Measurements from ENCODE around the gene IAPP.

Gene IAPP

DNA sequence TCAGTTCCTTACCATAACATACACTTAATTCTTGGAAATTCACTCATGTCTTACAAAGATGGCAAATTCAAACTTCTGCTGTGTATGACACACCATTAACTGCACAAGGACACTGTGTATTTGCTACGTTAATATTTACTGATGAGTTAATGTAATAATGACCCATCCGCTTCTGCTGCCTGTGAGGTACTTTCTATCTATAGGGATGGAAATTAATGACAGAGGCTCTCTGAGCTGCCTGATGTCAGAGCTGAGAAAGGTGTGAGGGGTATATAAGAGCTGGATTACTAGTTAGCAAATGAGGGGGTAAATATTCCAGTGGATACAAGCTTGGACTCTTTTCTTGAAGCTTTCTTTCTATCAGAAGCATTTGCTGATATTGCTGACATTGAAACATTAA, at the start of gene IAPP:
IAPP (plus strand) TSS at position 301 of the 400 bp plus-strand sequence. CDS start 450 bp downstream, outside the sequence.
- CTCF ChIA-PET: interaction anchor here (0.5 to 0.8 kb wide), 2 partner anchors 59 to 308 kb away, joined by 3 to 4 read pairs; no protein-coding TSS in a partner anchor
- POLR2A ChIA-PET: no interaction called here
- no peak within 1 kb of the TSS for H3K4me3 ChIP-seq (ENCODE audit: low read depth, low read length)
- H3K4me1 ChIP-seq (ENCODE audit: control insufficient read depth, insufficient read depth, low read length): no peaks in the 10 kb centered on the region
- no peaks in the 10 kb centered on the region for H3K36me3 ChIP-seq (ENCODE audit: control insufficient read depth in 2 of 2, insufficient read depth in 1 of 2, low read length in 2 of 2)
- no peak for TF ChIP-seq ZNF341 (tag by site-specific recombination; IDR thresholded peaks at IDR 0.05; ENCODE audit: low read depth)
- TF ChIP-seq ZNF623 (tag by site-specific recombination; IDR thresholded peaks at IDR 0.05): no peak
- TF ChIP-seq, protein P1, sequence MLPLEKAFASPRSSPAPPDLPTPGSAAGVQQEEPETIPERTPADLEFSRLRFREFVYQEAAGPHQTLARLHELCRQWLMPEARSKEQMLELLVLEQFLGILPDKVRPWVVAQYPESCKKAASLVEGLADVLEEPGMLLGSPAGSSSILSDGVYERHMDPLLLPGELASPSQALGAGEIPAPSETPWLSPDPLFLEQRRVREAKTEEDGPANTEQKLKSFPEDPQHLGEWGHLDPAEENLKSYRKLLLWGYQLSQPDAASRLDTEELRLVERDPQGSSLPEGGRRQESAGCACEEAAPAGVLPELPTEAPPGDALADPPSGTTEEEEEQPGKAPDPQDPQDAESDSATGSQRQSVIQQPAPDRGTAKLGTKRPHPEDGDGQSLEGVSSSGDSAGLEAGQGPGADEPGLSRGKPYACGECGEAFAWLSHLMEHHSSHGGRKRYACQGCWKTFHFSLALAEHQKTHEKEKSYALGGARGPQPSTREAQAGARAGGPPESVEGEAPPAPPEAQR (tag by site-specific recombination; IDR thresholded peaks at IDR 0.05): no peak
- TF ChIP-seq, protein P2, sequence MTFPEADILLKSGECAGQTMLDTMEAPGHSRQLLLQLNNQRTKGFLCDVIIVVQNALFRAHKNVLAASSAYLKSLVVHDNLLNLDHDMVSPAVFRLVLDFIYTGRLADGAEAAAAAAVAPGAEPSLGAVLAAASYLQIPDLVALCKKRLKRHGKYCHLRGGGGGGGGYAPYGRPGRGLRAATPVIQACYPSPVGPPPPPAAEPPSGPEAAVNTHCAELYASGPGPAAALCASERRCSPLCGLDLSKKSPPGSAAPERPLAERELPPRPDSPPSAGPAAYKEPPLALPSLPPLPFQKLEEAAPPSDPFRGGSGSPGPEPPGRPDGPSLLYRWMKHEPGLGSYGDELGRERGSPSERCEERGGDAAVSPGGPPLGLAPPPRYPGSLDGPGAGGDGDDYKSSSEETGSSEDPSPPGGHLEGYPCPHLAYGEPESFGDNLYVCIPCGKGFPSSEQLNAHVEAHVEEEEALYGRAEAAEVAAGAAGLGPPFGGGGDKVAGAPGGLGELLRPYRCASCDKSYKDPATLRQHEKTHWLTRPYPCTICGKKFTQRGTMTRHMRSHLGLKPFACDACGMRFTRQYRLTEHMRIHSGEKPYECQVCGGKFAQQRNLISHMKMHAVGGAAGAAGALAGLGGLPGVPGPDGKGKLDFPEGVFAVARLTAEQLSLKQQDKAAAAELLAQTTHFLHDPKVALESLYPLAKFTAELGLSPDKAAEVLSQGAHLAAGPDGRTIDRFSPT (tag by site-specific recombination; IDR thresholded peaks at IDR 0.05): no peak
- TF ChIP-seq ZNF221 (tag by site-specific recombination; IDR thresholded peaks at IDR 0.05; ENCODE audit: borderline replicate concordance): no peak
- TF ChIP-seq ZNF747 (tag by site-specific recombination; IDR thresholded peaks at IDR 0.05): no peak
- TF ChIP-seq, protein P3, sequence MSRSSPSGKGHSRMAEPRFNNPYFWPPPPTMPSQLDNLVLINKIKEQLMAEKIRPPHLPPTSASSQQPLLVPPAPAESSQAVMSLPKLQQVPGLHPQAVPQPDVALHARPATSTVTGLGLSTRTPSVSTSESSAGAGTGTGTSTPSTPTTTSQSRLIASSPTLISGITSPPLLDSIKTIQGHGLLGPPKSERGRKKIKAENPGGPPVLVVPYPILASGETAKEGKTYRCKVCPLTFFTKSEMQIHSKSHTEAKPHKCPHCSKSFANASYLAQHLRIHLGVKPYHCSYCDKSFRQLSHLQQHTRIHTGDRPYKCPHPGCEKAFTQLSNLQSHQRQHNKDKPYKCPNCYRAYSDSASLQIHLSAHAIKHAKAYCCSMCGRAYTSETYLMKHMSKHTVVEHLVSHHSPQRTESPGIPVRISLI (tag by site-specific recombination; IDR thresholded peaks at IDR 0.05): no peak
- no peak for TF ChIP-seq HOXD13 (CRISPR knock-in tag; IDR thresholded peaks at IDR 0.05; ENCODE audit: borderline replicate concordance)
- no peak for TF ChIP-seq PRDM2 (tag by site-specific recombination; IDR thresholded peaks at IDR 0.05; ENCODE audit: borderline replicate concordance)
- TF ChIP-seq KLF1 (tag by site-specific recombination; IDR thresholded peaks at IDR 0.05): no peak
- TF ChIP-seq ZNF211 (tag by site-specific recombination; IDR thresholded peaks at IDR 0.05; ENCODE audit: low read depth): no peak
- no peak for TF ChIP-seq ZNF169 (tag by site-specific recombination; IDR thresholded peaks at IDR 0.05)
- TF ChIP-seq ZSCAN30 (tag by site-specific recombination; IDR thresholded peaks at IDR 0.05): no peak
- H3K9me3 ChIP-seq (ENCODE audit: control insufficient read depth, insufficient read depth, low read depth, low read length): no peaks in the 10 kb centered on the region
- no peak within 1 kb of the TSS for H3K27ac ChIP-seq (ENCODE audit: extremely low read depth, low read depth, low read length)

DNA sequence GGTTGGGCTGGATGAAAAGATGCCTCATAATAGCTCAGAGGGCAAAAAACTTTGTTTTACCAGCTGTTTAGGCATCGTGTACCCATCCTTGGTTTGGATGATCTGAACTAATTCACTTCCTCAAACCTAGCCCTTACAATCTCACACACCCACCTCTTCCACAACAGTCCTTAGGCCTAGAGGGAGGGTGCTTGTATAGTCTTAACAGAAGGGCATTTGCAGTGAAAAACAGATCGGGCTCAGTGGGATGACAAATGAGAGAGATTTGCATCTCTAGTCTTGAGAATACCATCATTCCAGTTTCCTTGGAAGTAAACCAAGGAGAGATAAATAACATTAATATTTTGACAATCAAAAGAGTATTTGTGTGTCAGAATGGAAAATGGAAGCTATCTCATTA, 49.0 kb upstream of the IAPP start:
- CTCF ChIA-PET: no interaction called here
- POLR2A ChIA-PET: no interaction called here
- Histone ChIP-seq H3K4me3 (ENCODE audit: low read depth, low read length) (no peak overlapping the region), H3K9me3 (ENCODE audit: control insufficient read depth, insufficient read depth, low read depth, low read length) (no peaks in the 10 kb centered on the region), H3K36me3 (ENCODE audit: control insufficient read depth in 2 of 2, insufficient read depth in 1 of 2, low read length in 2 of 2) (no peaks in the 10 kb centered on the region), H3K4me1 (ENCODE audit: control insufficient read depth, insufficient read depth, low read length) (no peaks in the 10 kb centered on the region), H3K27ac (ENCODE audit: extremely low read depth, low read depth, low read length) (no peak overlapping the region)
- TF ChIP-seq ZNF658 (tag by site-specific recombination; IDR thresholded peaks at IDR 0.05) (no peak), ZNF24 (tag by site-specific recombination; IDR thresholded peaks at IDR 0.05) (no peak), KLF8 (tag by site-specific recombination; IDR thresholded peaks at IDR 0.05) (no peak), ZNF626 (tag by site-specific recombination; IDR thresholded peaks at IDR 0.05) (no peak)
